DMS 273 (cell line): ENCODE data around the gene GSG1.

Experiments
- DNase-seq: peaks from one replicate; lab custom pipeline; 2025; ENCODE audit not compliant: unreplicated experiment; lab: John Stamatoyannopoulos, UW

Gene GSG1

DNA sequence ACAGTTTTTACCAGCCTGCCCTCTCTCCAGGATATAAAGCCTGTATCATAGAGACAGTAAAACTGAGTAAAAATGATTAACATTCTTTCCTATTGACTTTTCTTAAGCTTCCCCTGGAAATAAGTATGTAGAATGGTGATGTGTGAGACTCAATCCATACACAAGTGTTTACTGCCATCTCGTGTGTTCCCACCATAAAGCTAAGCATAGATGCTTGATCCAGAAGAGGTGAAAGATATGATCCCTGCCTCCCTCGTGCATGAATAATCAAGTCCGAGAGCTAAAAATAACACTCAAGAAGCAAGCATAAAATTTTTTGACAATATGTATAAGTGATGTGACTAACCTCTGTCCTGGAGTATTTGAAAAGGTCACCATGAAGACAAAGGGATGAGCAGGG is 16.9 kb upstream of the GSG1 start:
- DNase-seq: no peak

DNA sequence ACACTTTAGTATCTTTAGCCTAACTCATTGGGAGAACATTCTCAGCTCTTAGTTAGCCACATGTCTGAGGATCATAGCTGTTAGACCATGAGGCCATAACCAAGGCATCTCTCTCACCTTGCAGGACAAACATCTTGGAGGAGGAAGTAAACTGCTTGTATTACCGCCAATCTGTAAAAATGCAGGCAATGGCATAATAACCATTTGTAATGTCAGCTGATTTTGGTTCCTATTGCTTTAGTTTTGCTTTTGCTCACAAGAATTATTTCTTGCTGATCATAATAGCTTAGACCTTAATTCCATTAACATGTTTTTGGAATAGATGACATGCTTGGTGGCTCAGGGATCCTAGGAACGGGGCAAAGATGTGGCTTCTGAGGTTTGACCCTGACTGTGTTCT is 16.4 kb upstream of the GSG1 start:
- no peak for DNase-seq

DNA sequence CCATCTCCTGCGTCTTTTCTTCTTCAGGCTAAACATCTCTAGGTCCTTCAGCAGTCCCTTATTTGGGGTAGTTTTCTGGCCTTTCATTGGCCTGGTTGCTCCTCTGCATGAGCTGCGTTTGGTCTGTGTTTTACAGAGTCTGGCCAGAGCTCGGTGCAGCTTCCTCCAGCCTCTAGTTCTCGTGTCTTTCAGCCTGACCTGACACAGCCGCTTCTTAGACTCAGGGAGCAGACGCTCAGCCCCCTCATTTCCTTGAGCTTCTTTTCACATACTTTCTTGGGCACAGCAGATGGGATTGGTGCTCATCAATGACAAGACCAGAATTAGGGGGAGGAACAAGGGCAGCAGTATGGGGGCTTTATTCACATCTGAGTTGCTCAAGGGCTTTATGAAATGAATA is 13.6 kb upstream of the GSG1 start:
- no peak for DNase-seq

DNA sequence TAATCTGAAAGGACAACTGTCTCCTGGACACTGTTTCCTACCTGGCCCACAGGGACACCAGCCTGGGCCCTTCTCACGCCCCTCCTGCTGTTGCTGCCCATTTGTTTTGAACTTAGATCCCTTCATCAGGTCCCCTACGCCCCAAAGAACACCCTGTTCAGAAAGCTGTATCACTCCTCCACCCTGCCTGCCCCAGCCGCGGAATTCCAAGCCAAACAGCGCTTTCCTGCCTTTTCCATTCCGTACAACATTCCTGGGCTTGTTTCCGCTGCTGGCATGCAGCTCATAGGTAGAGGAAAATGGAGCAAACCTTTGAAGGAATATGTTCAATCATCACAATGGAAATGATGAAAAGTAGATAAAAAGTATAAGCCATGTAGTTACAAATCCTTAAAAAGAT is 12.8 kb upstream of the GSG1 start:
- no peak for DNase-seq

DNA sequence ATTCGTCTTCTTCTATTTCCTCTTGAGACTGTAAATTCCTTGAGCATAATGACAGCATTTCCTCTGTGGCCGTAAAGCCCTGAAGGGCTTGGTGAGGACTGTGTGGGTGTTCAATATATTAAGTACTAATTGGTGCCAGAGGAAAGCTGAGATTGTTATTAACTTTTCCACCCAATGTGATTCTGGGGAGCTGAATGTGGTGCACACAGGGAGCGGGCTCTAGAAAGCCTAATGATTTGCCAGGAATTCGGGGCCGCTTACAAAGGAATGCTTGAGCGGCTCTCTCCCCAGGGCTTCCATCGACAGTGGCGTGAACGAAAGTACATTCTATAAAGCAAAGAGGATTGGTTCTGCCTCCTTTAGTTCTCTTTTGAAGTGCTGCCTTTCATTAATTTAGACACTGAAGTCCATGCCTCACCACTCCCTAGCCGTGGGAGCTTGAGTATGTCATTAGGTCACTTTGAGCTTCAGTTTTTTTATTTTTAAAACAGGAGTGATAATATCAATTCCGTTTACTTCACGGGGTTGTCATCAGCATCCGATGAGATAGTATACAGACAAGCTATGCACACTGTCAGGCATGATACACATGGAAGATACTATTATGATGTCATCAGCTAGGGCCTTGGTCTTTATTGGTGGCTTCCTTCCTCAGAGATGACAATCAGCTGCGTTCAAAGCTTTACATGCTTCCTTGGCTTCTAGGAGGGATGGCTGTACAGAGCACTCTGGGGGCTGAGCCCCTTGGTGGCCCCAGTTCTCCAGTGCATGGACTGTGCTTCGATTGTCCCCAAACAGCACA is 11.0 kb upstream of the GSG1 start:
- DNase-seq: no peak

DNA sequence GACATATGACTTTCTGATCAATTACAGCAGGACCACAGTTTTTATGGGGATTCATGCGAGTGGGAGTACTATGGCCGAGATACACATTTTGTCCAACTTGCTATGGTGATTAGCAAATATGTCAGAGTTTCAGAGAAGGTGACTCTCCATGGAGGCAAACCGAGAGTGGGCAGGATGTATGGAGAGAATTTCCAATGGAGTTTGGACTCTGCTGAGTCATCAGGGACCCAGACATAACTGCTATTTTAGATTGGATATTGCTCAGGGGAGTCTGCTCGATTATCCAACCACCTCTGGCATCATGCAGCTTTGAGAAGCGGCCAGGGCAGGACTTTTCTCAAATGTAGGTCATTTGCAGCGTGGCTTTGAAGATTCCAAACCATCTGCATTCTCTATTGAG is 9.5 kb upstream of the GSG1 start:
- DNase-seq: no peak

DNA sequence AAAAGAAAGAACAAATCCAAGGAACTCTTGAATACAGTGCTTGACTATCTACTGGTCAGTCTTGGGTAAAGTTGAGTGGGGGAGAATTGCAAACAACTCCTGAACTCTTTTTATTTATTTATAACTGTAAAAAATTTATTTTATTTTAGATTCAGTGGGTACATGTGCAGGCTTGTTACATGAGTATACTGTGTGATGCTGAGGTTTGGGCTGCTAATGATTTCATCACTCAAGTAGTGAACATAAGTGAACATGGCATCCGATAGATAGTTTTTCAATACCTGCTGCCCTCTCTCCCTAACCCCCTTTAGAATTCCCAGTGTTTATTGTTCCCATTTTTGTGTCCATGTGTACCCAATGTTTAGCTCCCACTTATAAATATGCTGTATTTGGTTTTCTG is 3.2 kb upstream of the GSG1 start:
- no peak for DNase-seq

DNA sequence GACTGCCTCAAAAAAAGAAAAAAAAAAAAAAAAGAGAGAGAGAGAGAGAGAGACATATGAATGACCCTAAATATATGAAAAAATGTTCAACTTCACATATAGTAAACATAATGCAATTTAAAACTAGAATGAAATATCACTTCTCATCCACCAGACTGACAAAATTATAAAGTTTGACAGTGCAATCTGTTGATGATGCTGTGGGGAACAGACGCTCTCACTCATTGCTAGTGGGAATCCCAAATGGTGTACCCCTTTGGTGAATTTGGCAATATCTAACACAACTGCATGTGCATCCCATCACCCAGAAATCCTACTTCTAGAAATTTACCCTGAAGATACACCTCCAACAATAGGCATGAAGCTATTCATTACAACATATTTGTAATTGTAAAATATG is 2.3 kb upstream of the GSG1 start:
- DNase-seq: no peak

DNA sequence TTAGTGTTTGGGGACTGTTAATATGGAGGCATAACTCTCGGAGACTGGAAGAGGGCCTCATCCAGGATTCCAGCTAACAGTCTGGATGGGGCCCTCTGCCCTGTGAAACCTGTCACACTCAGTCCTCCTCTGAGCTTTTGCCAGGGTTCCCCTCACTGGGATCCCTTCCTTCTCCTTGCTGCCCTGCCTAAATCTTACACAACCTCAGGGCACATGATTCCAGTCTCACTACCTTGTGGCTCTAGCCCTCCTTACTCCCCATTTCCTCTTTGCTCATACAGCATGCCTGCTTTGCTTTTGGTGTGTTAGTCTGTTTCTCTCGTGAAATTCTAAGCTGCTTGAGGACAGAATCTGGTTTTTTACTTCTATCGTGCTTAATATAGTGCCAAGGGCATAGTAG is 942 bp upstream of the GSG1 start:
- no peak for DNase-seq

DNA sequence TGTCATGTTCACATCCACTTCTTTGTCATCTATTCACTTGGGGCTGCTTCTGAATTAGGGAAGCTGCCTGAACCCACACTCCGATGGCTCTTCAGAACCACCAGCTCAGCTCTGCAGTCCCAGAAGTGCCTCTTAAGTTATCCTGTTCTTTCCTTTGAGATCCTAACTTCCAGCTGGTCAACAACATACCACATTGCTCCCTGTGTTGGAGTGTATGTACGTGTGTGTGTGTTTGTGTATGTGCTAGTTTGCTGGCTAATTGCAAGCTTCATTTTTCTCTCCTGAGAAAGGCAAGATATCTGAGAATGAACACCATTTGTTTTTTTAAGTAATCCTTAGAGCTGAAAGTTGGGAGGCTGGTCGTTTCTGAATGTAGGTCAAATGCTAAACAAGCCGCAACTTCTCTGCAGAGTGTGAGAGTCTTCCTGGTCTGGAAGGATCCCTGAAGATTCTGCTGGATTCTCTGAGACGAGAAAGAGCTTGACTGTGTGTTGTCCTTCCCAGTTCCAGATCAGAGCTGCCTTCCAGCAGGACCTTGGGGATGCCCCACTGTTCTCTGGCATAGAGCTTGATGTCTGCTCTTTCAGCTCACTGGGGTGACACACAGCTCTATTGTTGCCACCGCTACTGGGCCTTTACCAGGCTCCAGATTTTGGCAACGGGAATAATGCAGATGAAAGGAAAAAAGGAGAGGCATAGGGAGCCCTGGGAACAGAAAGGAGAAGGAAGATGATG is 839 bp downstream of the GSG1 start:
- DNase-seq: no peak

DNA sequence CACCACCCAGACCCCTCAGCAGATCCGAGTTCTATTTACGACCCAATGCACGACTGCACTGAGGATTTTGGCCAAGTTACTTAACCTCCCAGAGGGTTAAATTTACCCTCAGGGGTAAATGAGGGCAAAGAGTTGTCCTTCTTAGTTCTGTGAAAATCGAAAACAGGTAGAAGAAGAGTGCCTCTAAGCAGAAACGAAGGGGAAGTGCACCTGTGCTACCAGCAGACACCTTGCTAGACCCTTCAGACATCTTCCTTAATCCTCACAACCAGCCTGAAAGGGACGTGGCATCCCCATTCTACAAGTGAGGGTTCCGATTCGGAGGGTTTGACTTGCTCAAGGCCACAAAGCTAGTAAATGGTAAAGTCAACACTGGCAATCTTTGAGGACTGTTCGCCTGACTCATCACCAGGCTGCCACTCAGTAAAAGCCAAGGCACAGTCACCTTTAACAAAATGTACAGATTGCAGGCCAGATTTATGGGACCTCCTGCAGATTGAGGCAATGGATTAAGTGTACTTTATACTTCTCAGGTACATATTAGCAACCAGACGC is 1.6 kb downstream of the GSG1 start:
- DNase-seq: peak; percentile 13

DNA sequence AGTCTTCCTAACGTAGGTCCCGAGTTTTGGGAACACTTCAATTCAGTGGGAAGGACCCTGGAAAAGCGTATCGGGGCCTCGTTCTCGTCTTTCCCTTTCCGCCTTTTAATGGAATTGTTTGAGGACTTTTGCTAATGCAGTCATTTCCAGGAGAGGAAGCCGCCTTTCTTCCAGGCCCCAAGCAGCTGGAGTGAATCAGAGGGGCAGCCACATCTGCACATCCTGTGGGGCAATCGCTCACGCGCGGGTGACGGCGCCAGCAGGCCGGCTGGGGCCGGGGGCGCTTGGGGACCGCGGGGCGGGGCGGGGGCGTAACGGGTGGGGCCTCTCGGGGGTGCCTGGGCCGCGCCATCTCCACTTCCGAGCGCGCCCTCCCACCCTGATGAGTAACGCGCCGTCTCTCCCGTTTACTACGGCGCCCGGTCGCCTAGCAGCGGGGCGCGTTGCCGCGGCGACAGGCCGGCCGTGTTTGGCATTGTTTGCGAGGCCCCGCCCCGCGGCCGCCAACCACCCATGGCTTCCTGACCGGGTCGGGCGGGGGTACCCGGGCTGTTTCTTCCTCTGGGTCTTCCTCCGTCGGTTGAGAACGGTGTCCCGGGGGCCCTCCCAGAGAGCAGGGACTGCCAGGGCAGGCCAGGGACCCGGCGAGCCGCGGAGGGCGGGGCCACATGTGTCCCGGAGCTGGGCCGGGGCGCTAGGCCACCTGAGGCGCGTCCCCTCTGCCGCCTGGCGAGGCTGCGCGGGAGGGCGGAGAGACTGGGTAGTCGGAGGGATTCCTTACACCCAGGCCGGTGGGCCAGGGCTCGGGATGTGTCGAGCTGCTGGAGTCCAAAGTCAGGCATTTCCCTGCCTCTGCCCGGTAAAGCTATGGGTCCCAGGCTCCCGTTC is 2.3 kb downstream of the GSG1 start:
- DNase-seq: peak; percentile 90

DNA sequence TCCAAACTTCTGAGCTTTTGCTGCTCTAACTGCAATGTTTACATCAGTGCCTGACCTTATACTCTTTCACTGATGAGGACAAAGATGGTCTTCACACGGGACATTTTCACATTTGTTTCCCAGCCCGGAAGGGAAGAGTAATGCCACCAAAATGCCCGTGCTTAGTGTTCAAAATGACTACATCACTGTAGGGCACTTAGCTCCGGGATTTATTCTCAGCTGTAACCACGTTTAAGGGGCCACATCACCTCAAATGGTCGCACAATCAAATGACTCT is 2.9 kb downstream of the GSG1 start:
- DNase-seq: no peak

DNA sequence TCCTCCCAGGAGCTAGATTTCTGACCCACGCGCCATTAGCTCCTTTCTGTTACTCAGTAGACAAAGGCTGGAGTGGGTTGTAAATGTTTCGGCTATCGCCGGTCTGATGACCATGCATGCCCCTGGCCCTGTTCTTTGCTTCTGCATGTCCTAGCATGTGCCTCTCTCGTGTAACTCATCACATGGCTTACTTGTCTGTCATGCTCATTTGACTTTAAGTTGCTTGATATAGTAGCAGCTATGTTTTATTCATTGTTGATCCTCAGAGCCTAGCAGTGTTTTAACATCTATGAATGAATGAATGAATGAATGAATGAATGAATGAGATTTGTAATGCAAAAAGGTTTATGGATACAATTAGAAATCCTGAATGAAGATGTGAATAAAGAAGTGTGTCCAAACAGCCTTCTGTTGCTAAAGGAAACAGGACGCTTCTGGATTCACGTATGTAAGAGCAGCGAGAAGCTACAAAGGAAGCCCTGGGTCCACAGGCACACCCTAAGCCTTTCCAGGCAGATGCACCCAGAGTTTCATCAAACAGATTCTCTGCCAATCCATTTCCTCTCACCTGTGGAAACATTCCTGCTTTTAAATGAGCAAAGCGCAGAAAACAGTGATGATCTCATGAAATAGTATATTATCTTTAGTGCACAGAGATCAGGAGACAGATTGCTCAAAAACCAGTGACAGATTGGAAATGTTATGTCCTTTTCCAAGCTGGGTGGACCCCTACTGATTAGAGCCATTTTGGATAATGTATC is 3.4 kb downstream of the GSG1 start:
- DNase-seq: peak; percentile 41

DNA sequence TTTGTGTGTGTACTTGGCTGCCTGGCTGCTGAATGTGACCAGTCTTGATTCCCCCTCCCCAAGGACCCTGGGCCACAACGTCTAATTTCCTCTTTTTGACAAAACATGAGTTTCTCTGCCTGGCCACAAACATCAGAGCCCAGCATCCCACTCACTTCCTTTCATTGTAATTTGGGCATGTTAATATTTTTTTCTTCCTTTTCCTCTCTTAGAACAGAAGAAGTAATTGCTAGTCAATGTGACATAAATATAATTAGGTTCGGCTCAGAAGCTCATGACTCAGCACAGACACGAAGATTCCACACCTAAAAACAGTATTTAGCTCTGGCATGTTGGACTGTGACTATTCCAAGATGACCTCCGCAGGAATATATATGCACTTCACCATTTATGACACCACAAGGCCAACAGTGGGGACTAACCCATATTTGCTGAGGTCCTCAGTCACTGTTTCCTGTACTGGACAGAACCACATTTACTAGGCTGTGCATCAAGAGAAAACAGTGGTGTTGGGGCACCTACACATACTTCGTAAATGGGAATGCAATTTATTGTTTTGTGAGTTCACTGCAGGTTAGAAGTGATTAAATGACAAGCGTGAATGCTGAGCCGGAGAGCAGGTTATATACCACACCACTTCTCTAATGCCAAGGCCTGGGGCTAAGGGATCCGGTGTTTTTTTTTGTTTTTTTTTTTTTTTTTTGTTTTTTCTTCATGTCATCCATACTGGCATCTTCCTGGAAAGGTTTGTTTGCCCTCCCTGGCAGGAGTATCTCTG is 4.2 kb downstream of the GSG1 start:
- no peak for DNase-seq

DNA sequence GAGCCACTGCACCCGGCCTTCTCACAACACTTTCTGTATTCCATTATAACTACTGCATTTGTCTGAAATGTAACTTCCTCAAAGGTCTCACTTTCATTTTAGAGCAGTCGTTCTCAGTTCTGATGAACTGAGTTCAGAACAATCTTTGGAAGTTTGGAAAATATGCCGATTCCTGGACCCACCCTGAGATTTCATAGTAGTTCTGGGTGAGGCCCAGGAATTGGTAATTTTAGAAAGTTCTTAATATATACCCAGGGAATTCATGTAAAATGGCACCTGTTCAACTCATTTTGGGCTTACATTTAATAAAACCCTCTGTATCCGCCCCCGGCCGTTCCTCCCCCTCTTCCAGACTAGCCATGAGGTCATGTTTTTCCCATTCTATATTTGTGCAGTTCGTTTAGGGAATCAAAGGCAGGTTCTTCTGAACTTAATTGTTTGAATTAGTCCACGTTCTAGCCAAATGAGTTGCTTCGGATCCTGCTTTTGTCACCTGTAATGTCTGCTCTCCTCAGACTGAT is 5.9 kb downstream of the GSG1 start:
- DNase-seq: no peak

DNA sequence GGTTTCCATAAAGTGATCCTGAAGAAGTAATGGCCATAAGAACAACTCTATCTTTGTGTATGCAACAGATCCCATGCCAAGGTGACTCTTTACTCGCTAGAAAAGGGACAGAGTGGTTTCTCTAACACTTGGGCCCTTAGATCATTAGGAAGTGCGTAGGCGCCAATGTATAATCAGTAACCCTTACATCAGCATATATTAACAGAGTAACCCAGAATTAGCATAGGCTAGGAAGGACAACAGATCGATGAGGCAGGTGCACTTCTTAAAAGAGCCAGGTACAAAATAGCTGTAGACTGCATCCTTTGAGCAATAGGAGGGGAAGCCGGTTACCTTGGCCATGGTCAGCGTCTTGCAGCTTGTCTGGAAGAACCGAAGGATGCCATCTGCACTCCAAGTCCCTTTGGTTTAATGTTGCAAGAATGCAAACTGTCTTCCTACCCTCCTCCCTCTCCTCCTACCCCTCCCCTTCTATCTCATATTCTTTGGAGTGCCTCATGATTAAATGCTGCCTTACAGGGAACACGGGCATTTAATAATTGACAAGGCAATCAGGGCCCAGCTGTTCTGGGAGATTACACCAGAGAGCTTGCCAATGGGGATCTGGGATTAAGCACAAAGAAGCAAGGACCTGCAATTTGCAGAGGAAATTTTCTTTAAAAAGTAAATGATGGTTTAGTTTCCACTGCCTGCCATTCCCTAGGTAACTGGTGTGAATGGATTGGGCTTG is 8.0 kb downstream of the GSG1 start:
- DNase-seq: peak; percentile 41

DNA sequence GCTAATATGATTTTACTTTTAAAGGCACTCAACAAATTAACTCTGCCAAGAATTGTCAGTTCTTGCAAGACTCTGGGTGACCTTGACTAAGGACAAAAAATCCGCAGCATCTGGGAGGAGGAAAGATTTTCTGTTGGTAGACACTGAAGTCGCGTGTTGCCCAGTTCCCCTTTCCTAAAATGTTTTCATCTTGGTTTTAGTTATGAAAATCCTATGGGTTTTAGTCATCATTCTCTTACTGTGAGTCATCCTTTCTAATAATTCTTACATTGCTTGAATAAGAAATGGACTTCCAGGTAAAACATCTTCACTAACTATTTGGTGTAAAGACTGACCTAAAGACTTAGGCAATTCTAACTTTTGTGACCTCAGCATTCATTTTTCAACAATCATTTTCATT is 9.1 kb downstream of the GSG1 start:
- no peak for DNase-seq

DNA sequence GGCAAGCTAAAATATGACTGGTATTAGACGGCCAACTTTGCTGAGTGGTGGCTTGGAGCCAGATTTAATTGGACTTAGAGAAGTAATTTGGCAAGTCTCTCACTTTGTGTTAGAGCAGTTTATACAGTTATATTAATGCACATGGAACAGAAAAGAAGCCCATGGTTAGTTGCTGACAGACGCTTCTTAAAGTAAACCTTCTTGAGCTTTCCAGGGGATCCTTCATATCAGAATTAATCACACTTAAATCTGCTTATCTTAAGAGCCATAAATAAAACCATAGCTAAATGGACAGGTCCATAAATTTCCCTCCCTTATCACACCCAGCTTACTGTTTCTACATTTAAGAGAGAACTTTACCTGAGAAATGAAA is 9.6 kb downstream of the GSG1 start:
- peak; percentile 51 for DNase-seq
